Mesenchymal stem cell (in vitro differentiated cells and primary cell): ENCODE data around the gene SMARCD2.
A peak's percentile ranks its signal among the peaks of the same experiment; 100 is the strongest.

Source experiments
- DNase-seq: peaks from one replicate; pipeline ENCODE4 v3.0.0-alpha.2; 2013
- H2AFZ ChIP-seq: one replicate; pipeline ENCODE4 v1.6.1; 2013; ENCODE audit warnings: low read depth, mild to moderate bottlenecking, control low read depth, inconsistent platforms, low read length, moderate library complexity
- H2AK5ac ChIP-seq: 2 replicates; pipeline ENCODE4 v1.6.1; 2013; ENCODE audit warnings: low read length, moderate library complexity, mild to moderate bottlenecking, inconsistent platforms; ENCODE audit not compliant: severe bottlenecking
- H2BK120ac ChIP-seq: one replicate; pipeline ENCODE4 v1.6.1; 2013; ENCODE audit warnings: low read depth, mild to moderate bottlenecking, inconsistent platforms, low read length, moderate library complexity
- H2BK12ac ChIP-seq, 2 experiments: one replicate each; pipeline ENCODE4 v1.6.1; 2013; ENCODE audit warnings: inconsistent platforms in 2 of 2, low read length in 2 of 2, mild to moderate bottlenecking in 2 of 2, moderate library complexity in 2 of 2, control low read depth in 1 of 2
- H2BK15ac ChIP-seq: one replicate; pipeline ENCODE4 v1.6.1; 2013; ENCODE audit warnings: mild to moderate bottlenecking, low read depth, inconsistent platforms; ENCODE audit not compliant: poor library complexity, severe bottlenecking
- H2BK5ac ChIP-seq: 2 replicates; pipeline ENCODE4 v1.6.1; 2013; ENCODE audit warnings: low read depth, mild to moderate bottlenecking, low read length, control low read depth, inconsistent platforms; ENCODE audit not compliant: poor library complexity, severe bottlenecking
- H3K14ac ChIP-seq, 2 experiments: one replicate each; pipeline ENCODE4 v1.6.1; 2013; ENCODE audit warnings: inconsistent platforms in 2 of 2, low read length in 2 of 2, control low read depth in 1 of 2, mild to moderate bottlenecking in 1 of 2, moderate library complexity in 1 of 2
- H3K18ac ChIP-seq, 2 experiments: one replicate each; pipeline ENCODE4 v1.6.1; 2013; ENCODE audit warnings: inconsistent platforms in 2 of 2, low read length in 2 of 2, control low read depth in 1 of 2, low read depth in 1 of 2, mild to moderate bottlenecking in 1 of 2
- H3K23ac ChIP-seq, 2 experiments: one replicate each; pipeline ENCODE4 v1.6.1; 2013; ENCODE audit warnings: inconsistent platforms in 2 of 2, low read length in 2 of 2, mild to moderate bottlenecking in 2 of 2, moderate library complexity in 2 of 2, control low read depth in 1 of 2
- H3K27ac ChIP-seq: 2 replicates; pipeline ENCODE4 v1.5.1; 2013; ENCODE audit warnings: mild to moderate bottlenecking, moderate library complexity, low read length, control low read depth, inconsistent platforms; ENCODE audit not compliant: poor library complexity, severe bottlenecking
- H3K27me3 ChIP-seq, 2 experiments: 2 replicates each; pipeline versions ENCODE4 v1.6.1 to v1.7.0; 2013; ENCODE audit warnings: low read length in 2 of 2, mild to moderate bottlenecking in 2 of 2, moderate library complexity in 2 of 2, control low read depth in 1 of 2, inconsistent platforms in 1 of 2; ENCODE audit not compliant: control insufficient read depth in 1 of 2, insufficient read depth in 1 of 2
- H3K36me3 ChIP-seq, 2 experiments: 2 replicates each; pipeline versions ENCODE4 v1.6.1 to v1.7.0; 2013; ENCODE audit warnings: low read length in 2 of 2, control low read depth in 1 of 2, inconsistent platforms in 1 of 2, low read depth in 1 of 2, mild to moderate bottlenecking in 1 of 2; ENCODE audit not compliant: insufficient read depth in 2 of 2, control insufficient read depth in 1 of 2
- H3K4ac ChIP-seq, 2 experiments: one replicate each; pipeline ENCODE4 v1.6.1; 2013; ENCODE audit warnings: inconsistent platforms in 2 of 2, low read length in 2 of 2, mild to moderate bottlenecking in 2 of 2, moderate library complexity in 2 of 2, control low read depth in 1 of 2, low read depth in 1 of 2
- H3K4me1 ChIP-seq: 2 replicates; pipeline ENCODE4 v1.6.1; 2013; ENCODE audit warnings: low read depth, low read length, control low read depth; ENCODE audit not compliant: control insufficient read depth, insufficient read depth
- H3K4me2 ChIP-seq: 2 replicates; pipeline ENCODE4 v1.6.1; 2013; ENCODE audit warnings: low read length, mild to moderate bottlenecking, inconsistent platforms; ENCODE audit not compliant: poor library complexity, severe bottlenecking
- H3K4me3 ChIP-seq, 2 experiments: 2 replicates each; pipeline versions ENCODE4 v1.5.1 to v1.7.0; 2013; ENCODE audit warnings: low read length in 2 of 2, mild to moderate bottlenecking in 2 of 2, control low read depth in 1 of 2, low read depth in 1 of 2; ENCODE audit not compliant: insufficient read depth in 1 of 2
- H3K79me1 ChIP-seq: replicated peaks from 2 replicates; pipeline ENCODE4 v1.6.1; 2013; ENCODE audit warnings: mild to moderate bottlenecking, control low read depth, low read length, inconsistent platforms; ENCODE audit not compliant: poor library complexity, severe bottlenecking
- H3K9ac ChIP-seq: 2 replicates; pipeline ENCODE4 v1.7.0; 2013; ENCODE audit warnings: mild to moderate bottlenecking, low read length, moderate library complexity
- H3K9me3 ChIP-seq: 2 replicates; pipeline ENCODE4 v1.7.0; 2013; ENCODE audit warnings: mild to moderate bottlenecking, low read length; ENCODE audit not compliant: control insufficient read depth
- H4K8ac ChIP-seq: one replicate; pipeline ENCODE4 v1.6.1; 2013; ENCODE audit warnings: inconsistent platforms, mild to moderate bottlenecking, low read length, moderate library complexity
- H4K91ac ChIP-seq: one replicate; pipeline ENCODE4 v1.6.1; 2013; ENCODE audit warnings: mild to moderate bottlenecking, low read length, inconsistent platforms
- WGBS: methylation state at CpG from one replicate; pipeline ENCODE4 v1.1.7; 2013; ENCODE audit warnings: mixed read lengths; 5-methylcytosine and 5-hydroxymethylcytosine counted together

Gene SMARCD2

GRCh38 chr17:63830904-63831491, 11.5 kb downstream of the SMARCD2 start:
- Histone ChIP-seq H2BK15ac (no peak overlapping the region), H2AFZ (no peak overlapping the region), H3K18ac (no peak overlapping the region), H3K23ac (no peak overlapping the region), H3K27ac (no peak overlapping the region), H3K4me3 (no peak overlapping the region), H3K27me3 (no peaks in the 10 kb centered on the region), H2BK5ac (no peak overlapping the region), H3K36me3 (peaks cover 65 to 77% of the 10 kb centered on the region in 2 experiments), H3K9me3 (no peaks in the 10 kb centered on the region), H2BK120ac (no peak overlapping the region), H3K79me1 (peaks cover 36% of the 10 kb centered on the region), H3K4me2 (no peak overlapping the region), H4K8ac (no peak overlapping the region), H2BK12ac (no peak overlapping the region), H2AK5ac (no peak overlapping the region), H3K9ac (no peak overlapping the region), H4K91ac (no peak overlapping the region), H3K4ac (no peak overlapping the region), H3K4me1 (peaks cover 5% of the 10 kb centered on the region), H3K14ac (no peak overlapping the region)
- no peak for DNase-seq
- WGBS = 98% methylated on average over 15 of the region's 15 CpGs

- Histone ChIP-seq H3K4ac (no peak overlapping the region), H2BK120ac (no peak overlapping the region), H3K27me3 (no peaks in the 10 kb centered on the region), H4K8ac (no peak overlapping the region), H2BK12ac (no peak overlapping the region), H3K9me3 (no peaks in the 10 kb centered on the region), H2BK5ac (no peak overlapping the region), H3K4me2 (no peak overlapping the region), H3K4me1 (peaks cover 11% of the 10 kb centered on the region), H2BK15ac (no peak overlapping the region), H3K36me3 (peaks cover 62 to 77% of the 10 kb centered on the region in 2 experiments), H3K18ac (no peak overlapping the region), H2AFZ (no peak overlapping the region), H3K27ac (no peak overlapping the region), H3K79me1 (peaks cover 33% of the 10 kb centered on the region), H3K4me3 (no peak overlapping the region), H4K91ac (no peak overlapping the region), H3K9ac (no peak overlapping the region), H3K14ac (no peak overlapping the region), H3K23ac (no peak overlapping the region), H2AK5ac (no peak overlapping the region)
- WGBS = over 99% methylated on average over 5 of the region's 5 CpGs
- no peak for DNase-seq
These were observed 12.2 kb downstream of the SMARCD2 start for GRCh38 chr17:63830278-63830677.

DNA sequence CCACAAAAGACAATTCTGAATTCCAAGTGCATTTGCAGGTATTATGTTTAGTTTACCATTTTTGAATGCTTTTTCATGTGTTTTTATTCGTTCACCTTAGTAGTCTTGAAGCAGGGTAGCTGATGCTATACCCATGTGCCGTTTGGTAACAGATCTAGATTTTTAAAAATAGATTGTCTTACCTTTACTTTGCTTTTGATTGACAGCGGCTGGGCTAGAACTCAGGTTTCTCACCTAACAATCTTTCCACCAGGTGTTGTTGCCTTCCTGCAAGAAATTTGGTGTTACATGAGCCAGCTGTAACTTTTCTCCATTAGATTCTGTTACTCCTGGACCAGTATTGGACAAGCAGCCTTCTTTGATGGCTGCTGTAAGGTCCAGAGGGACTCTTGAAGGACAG, 13.5 kb downstream of the SMARCD2 start:
- Histone ChIP-seq H3K4me1 (peaks cover 9% of the 10 kb centered on the region), H2AK5ac (no peak overlapping the region), H3K27me3 (no peaks in the 10 kb centered on the region), H3K36me3 (peaks cover 65 to 77% of the 10 kb centered on the region in 2 experiments), H4K91ac (no peak overlapping the region), H3K9me3 (no peaks in the 10 kb centered on the region), H3K79me1 (peaks cover 38% of the 10 kb centered on the region), H3K18ac (no peak overlapping the region), H2BK5ac (no peak overlapping the region), H2AFZ (no peak overlapping the region), H2BK120ac (no peak overlapping the region), H4K8ac (no peak overlapping the region), H3K4me3 (peak overlapping the region in 1 of 2 experiments; percentile 97), H2BK15ac (no peak overlapping the region), H3K27ac (no peak overlapping the region), H3K23ac (no peak overlapping the region), H3K4me2 (no peak overlapping the region), H3K4ac (no peak overlapping the region), H3K9ac (peak overlapping the region; percentile 95), H3K14ac (no peak overlapping the region), H2BK12ac (no peak overlapping the region)
- DNase-seq = no peak
- 92% methylated on average over 3 of the region's 3 CpGs for WGBS

GRCh38 chr17:63827801-63828221, 14.7 kb downstream of the SMARCD2 start:
- Histone ChIP-seq H3K23ac (peak overlapping the region in 1 of 2 experiments; percentile 9), H2AFZ (peak overlapping the region; percentile 90), H2BK12ac (peak overlapping the region in 1 of 2 experiments; percentile 76), H2BK120ac (no peak overlapping the region), H3K14ac (peak overlapping the region in 1 of 2 experiments; percentile 87), H3K36me3 (peaks cover 63 to 76% of the 10 kb centered on the region in 2 experiments), H3K9me3 (no peaks in the 10 kb centered on the region), H4K91ac (peak overlapping the region; percentile 91), H3K27me3 (no peaks in the 10 kb centered on the region), H3K4me3 (peak overlapping the region; percentile 94 to 97), H3K27ac (peak overlapping the region; percentile 91), H2AK5ac (peak overlapping the region; percentile 38), H3K79me1 (peaks cover 35% of the 10 kb centered on the region), H3K9ac (peak overlapping the region; percentile 95), H3K4me2 (peak overlapping the region; percentile 89), H2BK15ac (no peak overlapping the region), H2BK5ac (no peak overlapping the region), H3K4me1 (peaks cover 9% of the 10 kb centered on the region), H3K18ac (peak overlapping the region; percentile 88 to 99), H4K8ac (peak overlapping the region; percentile 84), H3K4ac (peak overlapping the region in 1 of 2 experiments; percentile 98)
- DNase-seq = no peak
- 3% methylated on average over 9 of the region's 19 CpGs for WGBS
